GM18508 (cell line): ENCODE results near the gene CLRN2.
"Not testable (repeated sequence)": the region's sequence is repeated elsewhere in the genome, so short reads cannot be mapped to it uniquely, and the experiment has no call there.

Source experiments
- ATAC-seq: cut with Tn5 transposase; IDR thresholded peaks from one replicate; pipeline ENCODE4 v1.9.1; 2021; ENCODE audit warnings: moderate number of reproducible peaks; ENCODE audit not compliant: insufficient read depth, unreplicated experiment

Gene CLRN2

DNA sequence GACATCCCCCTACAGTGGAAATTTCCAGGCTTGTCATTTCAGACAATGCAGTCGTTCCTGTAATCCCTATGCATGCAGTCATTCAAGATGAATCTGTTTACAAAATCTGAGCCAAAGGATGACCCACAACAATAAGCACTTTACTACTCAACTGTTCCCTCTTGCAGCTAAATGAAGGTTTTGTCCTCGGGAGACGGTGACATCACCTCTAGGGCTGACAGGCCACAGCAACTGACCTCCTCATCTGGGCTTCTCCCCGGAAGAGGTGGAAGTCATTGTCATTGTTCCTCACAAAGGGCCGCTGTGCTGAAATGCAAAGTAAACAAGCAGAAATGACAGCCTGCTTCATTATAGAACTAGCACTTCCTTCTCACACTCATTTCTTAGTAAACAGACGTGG, 29.2 kb downstream of the CLRN2 start:
- ATAC-seq = no peak

DNA sequence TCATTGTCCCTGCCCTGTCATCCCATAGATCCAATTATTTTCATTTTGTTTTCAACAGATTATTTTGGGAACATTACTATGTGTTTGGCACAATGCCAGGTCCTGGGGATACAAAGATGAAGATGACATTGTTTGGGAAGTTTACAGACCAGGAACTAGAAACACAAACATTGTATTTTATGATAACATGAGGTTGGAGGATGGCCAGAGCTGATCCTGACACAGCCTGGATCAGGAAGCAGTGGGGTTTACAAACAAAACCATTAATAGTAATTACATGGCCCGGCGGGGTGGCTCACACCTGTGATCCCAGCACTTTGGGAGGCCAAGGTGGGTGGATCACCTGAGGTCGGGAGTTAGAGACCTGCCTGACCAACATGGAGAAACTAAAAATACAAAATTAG, 29.9 kb downstream of the CLRN2 start:
- no peak for ATAC-seq

DNA sequence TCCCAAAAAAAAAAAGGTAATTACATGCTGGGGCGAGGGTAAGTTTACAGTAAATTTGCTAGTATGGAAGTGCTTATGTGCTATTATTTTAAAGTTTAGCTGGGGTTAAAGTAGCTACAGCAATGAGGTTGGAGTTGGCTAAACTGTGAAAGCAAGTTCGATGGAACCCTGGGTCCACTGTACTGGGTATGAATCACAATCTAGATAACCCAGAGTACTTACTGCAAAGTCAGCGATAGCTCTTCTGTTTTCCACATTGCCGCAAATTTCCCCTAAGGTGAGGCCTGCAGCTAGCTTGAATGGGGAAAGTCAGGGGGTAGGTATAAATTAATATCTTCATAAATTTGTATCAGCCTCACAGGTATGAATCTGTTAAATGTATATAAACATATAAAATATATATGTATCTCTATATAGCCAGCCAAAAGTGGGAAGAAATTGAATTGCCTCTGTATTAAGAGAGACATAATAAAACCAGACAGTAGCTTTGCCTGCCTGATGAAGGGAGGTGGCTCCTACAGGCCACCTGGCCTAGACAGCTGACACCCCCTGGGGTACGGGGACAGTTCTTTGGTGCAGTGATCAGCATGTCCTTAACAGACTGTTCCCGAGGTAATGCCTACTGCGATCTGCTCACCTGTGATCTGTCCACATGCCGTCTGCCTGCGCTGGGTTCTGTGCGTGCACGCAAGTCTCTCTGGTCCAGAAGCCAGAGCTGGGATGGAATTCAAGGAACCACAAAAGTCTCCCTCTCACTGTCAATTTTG, 30.6 kb downstream of the CLRN2 start:
- ATAC-seq = no peak

DNA sequence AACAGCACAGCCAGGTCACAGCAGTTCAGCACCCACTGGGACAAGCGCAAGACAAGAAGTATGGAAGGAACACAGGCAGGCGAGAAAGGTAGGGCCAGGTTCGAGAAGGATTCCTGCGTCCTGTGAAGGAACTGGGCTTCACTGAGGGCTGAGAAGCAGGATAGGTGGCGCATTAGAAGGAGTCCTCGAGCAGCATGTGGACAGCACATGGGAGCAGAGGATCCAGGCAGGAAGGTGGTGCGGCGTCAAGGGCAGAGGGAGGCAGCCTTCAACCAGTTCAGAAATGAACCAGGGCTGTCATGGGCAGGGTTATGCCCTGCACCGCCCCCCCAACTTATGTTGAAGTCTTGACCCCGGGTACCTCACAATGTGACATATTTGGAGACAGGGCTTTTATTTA, 31.3 kb downstream of the CLRN2 start:
- ATAC-seq = no peak

GRCh38 chr4:17546678-17547077, 31.7 kb downstream of the CLRN2 start:
- no peak for ATAC-seq

DNA sequence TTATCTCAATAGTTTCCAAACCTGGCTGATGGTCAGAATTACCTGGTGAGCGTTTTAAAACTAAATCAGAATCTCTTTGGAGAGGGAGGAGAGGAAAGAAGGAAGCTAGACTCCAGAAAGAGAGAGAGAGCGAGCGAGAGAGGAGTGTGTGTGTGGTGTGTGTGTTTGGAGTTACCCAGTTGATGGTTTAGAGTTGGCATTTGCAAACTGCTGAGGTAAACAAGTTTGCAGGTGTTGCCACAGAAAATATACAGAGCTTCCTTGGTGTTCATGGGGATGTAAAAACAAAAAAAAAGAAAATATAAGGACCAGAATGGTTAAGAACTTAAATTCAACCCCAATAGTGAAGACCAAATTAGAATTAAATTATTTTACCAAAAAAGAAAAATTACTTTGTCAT, 35.6 kb downstream of the CLRN2 start:
- no peak for ATAC-seq

DNA sequence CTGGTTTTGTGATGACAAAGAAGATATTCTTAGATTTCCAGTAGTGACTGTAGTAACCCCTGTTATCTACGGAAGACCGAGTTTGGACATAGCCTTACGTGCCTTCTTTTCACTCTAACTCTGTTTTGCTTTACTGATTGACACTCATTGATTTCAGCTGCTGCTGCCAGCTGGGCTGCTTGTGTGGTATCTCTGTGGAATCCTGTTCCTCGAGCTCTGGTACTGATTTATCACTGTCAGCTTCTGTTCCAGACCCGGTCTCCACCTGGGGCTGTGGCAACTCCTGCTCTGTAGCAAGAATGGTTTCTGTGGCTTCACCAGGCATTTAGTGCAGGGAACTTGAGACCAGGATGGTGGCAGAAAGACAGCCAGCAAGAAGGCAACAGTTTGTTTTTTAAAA, 37.5 kb downstream of the CLRN2 start:
- ATAC-seq = no peak

- ATAC-seq = no peak
Measured at GRCh38 chr4:17554568-17554967, 39.6 kb downstream of the CLRN2 start.

DNA sequence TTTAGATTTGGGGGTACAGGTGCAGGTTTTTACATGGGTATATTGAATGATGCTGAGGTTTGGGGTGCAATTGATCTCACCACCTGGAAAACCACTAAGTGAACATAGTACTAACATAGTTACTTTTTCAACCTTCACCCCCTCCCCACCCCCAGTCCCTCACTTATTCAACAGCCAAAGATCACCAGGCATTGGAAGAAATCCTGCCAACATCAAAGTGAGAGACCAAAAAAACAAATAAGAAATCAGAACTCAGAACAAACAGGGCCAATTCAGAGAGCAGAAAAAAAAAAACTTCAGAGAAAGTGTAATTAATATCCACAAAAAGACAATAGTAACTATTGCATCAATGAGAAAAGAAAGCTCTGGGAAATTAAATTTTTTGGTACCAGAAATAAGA, 41.5 kb downstream of the CLRN2 start:
- ATAC-seq = no peak

DNA sequence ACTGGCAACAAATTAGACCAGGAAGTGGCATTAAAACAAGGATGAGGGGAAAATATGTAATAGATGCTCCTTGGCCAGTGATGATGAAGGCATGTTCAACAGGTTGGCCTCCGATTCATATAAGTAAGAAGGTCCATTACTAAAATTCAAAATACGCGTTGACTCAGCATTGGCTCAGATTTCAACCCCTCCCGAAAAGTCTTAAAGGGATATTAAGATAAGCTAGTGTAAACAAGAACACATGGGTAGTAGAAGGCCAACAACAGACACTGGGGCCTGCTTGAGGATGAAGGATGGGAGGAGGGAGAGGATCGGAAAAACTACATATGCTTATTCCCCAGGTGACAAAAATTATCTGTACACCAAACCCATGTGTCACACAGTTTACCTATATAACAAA, 42.9 kb downstream of the CLRN2 start:
- ATAC-seq = no peak

GRCh38 chr4:17558941-17559708, 44.2 kb downstream of the CLRN2 start:
- ATAC-seq = no peak

- ATAC-seq = no peak
Measured at GRCh38 chr4:17559709-17560048, 44.7 kb downstream of the CLRN2 start.

GRCh38 chr4:17560065-17560673, 45.2 kb downstream of the CLRN2 start:
- no peak for ATAC-seq

DNA sequence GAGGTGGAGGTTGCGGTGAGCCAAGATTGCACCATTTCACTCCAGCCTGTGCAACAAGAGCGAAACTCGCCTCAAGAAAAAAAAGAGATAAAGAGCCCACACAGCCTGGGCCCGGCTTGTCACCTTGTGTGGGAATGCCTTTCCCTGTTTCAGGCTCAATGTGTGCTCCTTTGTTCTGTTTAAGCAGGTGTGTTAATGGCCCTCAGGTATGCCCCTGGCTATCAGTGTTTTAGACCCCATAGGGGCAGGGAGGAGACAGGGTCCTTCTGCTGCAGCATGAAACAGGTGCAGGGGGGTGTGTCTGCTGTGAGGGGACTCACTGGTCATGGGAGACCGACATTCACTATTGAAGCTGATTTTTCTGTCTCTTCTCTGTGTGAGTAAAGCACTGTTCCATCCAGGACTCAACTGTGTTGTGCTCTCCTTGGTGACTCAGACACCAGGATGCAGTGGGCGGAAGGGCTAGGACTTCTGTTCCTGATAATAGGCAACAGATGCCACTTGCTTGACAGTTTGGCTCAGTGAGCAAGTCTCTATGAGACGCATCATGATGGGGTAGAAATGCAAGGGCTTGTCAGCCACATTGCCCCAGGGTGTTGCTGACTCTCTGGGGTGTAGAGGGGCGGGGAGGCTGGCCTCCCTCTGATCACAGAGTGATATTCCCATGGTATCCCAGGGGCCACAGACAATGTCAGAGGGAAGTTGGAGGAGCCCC, 46.4 kb downstream of the CLRN2 start:
- no peak for ATAC-seq

GRCh38 chr4:17562157-17562556, 47.2 kb downstream of the CLRN2 start:
- no peak for ATAC-seq

GRCh38 chr4:17565846-17566245, 50.9 kb downstream of the CLRN2 start:
- ATAC-seq = no peak

- ATAC-seq = no peak
Measured at GRCh38 chr4:17567271-17567670, 52.3 kb downstream of the CLRN2 start.

GRCh38 chr4:17574206-17574605, 59.2 kb downstream of the CLRN2 start:
- ATAC-seq = no peak

- ATAC-seq = not testable (repeated sequence)
Measured at GRCh38 chr4:17575177-17575576, 60.2 kb downstream of the CLRN2 start.
